GM19452 (cell line): Measurements from ENCODE around the gene LYRM4.

ENCODE experiments used
- ATAC-seq: cut with Tn5 transposase; IDR thresholded peaks from one replicate; pipeline ENCODE4 v1.9.1; 2021; ENCODE audit not compliant: unreplicated experiment

LYRM4 gene

DNA sequence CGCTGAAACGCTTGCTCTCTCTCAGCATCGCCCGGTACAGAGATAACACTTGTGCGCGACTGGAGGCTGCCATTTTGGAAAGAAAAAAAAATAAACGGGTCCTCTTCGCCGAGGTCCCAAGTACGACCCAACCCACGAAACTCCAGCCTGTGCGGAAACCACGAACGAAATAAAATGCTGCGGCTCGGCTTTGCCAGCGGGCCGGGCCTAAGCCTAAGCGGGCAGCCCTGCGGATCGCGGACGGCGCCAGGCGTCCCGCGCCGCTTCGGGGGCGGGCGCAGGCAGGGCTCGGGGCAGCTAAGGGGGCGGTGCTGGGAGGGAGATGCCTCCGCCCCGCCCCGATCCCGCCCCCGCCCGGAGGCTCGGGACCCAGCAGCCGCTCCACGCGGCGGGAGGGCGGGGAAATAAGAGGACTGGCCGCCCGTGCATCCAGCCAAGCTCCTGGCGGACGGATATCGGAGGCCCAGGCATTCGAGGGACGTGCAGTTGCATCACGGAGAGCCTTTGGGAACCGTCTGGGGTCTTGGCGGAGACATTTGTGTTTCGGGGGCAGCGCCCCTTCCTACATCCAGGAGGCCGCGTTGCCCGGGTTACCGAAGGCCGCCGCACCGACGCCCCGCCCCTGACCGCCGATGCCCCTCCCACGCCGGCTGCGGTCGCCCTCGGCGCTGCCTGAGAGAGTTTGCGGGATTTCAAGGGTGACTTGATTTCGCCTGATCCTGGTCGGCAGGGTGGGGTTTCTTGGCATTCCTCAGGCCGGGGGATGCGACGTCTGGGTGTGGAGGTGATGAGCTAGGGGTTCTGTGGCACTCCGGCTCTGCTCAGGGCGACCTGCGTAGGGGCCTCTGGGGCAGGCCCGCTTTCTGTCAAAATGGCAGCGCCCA, at the start of gene LYRM4, which contains the start of gene FARS2:
TSS of gene LYRM4 (minus strand) at position 290 of the 884 bp plus-strand sequence. CDS start at position 73, 217 bp downstream.
TSS of gene FARS2 (plus strand) at position 853 of the 884 bp plus-strand sequence.
- peak; percentile 76 for ATAC-seq

DNA sequence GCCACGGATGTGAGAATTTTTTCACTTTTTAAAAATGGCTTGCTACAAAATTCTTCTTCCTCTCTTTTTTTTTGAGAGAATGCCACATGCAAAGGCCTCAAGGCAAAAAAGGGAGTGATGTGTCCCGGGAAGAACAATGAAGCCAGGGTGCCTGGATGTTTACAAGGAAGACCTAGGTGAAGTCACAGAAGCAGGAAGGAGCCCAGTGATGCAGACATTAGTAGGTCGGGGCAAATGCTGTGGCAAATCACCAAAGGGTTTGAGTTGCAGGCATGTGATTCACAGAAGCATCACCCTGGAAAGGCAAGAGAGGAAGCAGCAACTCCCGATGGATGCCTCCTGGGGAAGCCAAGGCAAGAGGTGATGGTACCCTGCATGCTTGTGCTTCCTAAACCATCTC, 47.3 kb upstream of the LYRM4 start:
- ATAC-seq, result no peak

DNA sequence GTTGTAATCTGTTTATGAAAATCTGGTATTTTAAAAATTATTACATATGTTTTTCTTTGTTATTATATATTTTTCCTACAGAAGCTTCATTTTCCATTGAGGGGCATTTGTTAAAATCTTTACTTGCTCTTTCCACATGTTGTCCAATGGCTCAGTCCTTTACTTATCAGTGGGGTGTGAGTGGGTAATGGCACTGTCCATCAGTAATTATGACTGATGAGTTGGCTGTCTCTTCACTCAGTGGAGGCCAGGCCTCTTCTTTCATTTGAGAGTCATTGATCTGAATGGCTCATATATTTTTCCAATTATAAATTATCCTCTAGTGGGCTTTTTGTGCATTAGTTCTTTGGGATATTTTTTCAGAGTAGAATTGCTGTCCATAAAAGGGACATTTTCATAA, 46.3 kb upstream of the LYRM4 start:
- no peak for ATAC-seq

DNA sequence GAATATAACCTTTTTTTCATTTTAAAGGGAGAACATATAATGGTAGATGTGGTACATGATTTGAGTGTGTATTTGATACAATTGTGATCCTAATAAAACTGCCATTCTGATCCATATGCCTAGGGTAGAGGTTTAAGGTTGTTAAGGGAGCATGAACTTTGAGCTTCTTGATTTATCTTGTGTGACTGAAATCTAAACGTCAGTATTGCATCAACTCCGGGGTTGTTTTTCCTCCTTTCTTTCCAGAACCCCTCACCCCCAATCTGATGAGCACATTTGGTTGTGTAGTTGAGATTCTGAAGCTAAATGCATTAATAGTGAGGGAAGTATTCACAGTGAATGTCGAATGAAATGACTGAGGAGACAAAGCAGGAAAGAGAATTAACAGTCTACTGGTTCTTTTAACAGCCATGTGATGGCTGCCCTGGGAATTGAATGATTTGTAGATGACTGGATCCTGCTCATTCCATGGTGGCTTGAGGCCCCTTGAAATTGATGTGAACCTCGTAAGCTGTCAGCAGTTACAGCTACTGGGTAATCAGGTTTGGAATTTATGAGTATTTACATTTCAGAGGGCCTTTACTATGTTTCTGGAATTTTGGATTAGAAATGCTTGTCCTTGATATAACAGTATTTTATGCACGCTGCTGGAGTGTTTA, 45.3 kb upstream of the LYRM4 start:
- ATAC-seq, result no peak

DNA sequence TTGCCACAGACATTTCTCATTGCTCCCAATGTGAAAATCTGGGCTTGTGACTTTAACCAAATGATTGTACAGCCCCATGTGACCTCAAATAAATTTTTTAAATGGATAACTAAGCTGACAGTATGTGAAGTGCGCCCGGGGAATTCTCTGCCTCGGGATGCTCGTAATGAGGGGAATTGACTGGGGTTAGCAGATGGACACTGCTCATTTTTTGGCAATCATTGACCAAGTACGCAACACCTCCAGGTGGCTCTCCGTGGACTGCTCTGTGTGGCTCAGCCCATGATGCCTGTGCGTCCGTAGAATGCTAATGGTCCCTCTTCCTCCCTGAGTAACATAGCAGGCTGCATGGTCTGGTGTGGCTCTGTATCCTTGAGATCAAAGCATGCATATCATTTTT, 42.9 kb upstream of the LYRM4 start:
- ATAC-seq, result no peak

DNA sequence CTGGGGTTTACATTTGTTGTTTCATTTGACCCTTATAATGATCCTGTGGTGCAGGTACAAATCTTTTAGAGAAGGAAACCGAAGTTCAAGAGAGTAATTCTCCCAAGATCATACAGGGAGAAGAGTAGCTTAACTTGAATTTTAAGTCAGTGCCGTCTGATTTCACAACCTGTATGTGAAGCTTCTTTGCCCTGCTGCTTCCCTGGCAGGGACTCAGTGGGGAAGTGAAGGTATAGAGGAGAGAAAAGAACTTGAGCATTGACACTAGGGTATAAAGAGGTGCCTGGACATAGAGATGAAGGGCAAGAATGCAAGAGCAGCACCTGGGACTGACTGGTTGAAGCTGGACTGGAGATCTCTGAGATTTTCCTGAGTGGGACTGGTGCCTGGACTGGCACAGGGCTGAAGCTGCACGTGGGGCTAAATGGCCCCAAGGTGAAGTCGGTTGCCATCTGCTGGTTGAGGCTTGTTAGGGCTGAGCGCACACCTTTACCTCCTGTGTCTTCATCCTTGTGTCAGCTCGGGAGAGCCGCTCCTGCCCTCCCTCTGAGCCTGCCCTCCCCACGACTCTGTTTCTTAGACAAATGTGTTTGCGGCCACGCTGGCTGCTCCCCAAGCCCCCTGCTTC, 42.4 kb upstream of the LYRM4 start:
- ATAC-seq, result peak; percentile 65

DNA sequence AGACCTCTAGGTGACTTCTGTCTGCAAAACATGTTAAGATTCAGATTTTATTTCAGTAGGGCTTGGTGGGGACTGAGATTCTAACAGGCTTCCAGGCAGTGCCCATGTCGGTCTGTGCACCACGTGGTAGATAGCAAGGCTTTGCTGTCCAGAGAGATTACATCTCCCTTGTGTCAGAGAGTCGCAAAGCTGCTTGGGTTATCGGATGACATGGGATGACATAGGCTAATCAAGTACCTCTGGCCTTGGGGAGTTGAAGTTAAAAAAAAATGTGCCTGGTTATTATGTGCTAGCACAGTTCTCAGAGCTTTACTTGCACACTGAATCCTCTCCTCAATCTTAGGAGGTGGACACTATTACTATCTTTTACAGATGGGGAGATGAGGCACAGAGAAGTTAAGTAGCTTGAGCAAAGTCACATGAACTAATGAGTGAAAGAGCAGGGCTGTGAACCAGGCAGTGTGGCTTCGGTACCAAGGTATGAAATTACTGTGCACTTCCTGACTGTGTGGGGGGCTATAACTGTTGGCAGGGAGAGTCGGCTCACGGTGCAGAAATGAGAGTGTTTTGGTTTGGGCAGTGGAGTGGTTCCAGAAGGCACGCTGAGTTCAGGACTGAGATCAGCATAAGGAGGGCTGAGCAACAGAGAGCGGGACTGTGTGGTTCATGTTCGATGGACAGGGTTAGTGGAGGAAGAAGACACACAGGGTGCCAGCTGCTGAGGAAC, 41.6 kb upstream of the LYRM4 start:
- peak; percentile 90 for ATAC-seq

DNA sequence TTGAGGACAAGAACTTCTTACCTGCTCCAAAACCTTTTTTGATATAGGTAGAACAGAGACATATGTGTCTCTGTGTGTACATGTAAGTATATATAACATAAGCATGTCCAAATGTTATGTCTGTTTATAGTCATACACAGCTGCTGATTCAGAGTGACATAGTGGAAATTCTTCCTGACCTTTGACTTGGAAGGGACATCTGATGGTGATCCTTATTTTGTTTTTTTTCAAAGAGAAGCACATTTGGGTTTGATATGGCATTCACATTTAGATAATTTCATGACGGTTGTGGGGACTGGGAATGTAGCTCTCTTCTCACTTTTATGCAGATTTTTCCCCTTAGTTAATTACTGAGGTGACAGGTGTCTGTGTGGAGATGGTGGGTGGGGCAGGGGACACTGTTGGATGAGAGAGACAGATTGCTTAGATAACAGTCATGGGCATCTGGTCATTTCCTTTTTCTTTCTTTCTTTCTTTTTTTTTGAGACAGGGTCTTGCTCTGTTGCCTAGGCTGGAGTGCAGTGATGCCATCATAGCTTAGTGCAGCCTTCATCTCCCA, 39.5 kb upstream of the LYRM4 start:
- no peak for ATAC-seq

DNA sequence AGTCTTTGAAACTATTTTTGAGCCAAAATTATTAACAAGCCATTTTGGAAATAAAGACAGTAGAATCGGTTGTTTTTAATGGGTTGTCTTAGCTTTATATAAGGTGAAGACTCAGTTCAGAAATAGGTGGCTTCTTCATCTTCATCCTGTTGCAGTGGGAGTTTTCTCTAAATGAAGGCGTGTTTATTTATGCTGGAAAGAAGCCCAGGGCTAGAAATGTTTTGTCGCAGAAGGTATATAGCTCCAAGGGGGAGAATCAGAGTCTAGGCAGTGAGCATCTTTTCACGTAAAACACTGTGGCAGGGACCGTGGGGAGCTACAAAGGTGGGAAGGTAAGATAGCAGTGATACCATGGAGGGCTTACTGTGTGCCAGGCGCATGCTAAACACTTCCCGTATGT, 34.9 kb upstream of the LYRM4 start:
- no peak for ATAC-seq

DNA sequence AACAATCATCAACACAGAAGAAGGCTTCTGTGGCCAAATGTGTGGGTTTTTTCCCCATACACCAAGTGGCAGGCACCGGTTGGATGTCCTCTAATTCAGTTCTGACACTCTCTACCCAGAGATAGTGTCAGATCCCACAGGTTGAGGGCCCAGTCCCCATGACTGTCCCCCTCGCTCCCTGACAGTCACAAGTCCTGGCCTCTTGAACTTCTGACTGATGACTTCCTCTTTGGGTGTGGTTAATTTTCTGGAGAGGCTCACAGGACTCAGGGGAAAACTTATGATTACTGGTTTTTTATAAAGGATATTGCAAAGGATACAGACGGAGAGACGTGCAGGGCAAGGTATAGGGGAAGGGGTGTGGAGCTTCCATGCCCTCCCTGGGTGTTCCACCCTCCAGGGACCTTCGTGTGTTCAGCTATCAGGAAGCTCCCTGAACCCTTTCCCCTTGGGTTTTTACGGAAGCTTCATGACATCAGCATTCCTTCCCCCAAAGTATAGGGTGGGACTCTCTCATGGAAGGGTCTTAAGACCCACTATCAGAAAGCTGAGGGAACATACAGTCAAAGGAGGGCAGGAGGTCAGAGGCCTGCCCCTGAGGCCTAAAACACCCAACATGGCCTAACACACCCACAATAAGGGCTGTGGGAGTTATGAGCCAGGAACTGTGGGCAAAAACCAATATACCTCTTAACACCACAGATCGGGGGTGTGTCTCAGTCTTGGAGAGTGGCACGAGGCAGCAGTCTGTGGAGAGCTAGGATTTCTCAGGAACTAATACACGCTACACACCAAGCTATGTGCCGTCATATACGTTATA, 33.9 kb upstream of the LYRM4 start:
- no peak for ATAC-seq

DNA sequence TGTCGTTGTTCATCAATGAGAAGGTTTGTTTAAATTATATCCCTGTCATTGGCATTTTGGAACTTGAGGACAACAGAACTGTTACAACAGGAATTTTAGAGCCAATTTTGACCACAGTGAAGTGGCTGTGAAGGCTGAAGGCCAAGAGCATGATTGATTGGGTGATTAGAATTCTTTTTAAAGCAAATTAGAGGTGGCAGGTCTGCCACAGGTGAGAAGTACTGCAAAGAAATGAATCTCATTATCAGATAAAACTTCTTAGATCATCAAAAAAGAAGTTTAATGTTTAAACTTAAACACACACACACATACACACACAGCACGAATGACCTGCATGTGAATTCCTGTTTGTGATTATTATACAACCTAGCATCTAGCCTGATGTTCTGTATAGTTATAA, 32.9 kb upstream of the LYRM4 start:
- no peak for ATAC-seq

DNA sequence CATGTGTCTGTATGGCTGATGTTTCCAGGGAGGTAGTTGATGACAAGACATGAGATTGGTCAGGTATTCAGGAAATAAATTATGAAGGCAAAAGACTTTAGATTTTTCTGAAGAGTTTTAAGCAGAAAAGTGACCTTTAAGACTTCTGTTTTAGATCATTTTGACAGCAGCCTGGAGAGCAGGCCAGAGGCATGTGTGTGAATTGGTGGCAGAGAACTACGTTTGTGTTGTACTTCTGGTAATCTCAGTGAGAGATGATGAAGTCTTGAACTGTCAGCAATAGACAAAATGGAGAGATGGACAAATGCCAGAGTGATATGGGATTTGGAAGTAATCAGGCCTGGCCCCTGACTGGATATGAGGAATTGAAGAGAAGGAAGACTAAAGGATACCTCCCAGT, 31.4 kb upstream of the LYRM4 start:
- ATAC-seq, result no peak

DNA sequence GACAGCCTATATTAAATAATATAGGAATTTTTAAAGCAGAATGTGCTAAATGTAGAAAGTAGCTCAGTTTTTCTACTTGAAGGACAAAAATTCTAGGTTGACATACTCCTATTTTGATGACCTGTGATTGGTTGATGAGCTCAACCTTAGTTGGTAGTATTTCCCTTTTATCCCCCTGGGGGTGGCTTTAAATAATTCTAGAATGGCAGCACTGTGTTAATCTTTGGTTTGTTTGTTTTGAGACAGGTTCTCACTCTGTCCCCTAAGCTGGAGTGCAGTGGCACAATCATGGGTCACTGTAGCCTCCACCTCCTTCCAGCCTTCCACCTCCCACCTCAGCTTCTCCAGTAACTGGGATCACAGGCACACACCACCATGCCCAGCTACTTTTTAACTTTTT, 29.8 kb upstream of the LYRM4 start:
- no peak for ATAC-seq

DNA sequence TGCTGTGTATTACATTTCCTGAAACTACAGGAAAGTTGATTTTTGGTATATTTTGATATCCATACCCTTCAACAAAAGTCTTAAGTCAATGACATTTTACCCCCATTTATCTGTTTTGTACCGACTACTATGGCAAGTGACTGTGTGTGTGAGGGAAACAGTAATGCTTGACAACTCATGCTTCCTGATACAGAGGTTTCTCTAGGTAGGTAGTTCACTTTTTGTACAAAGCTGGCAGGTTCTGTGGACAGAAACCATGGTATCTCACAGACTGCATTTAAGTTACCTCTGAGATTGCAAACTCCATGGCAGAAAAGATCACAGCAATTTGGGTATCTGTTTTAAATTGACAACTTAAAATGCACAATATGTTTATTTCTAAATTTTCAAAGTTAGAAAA, 29.3 kb upstream of the LYRM4 start:
- ATAC-seq, result no peak

DNA sequence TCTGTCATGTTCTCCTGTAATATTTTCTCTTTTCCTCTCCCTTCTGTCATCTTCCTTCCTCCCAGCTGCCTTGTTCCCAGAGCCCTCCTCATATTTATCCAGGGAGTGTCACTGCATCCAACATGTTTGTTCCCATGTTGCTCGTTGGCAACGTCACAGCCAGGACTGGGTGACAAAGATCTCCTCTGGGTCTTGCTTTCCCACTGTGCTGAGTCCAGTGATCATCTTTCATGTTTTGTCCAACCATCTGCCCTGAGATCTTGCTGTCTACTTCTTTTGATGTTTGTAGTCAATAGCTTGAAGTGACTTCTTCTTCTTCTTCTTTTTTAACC, 27.2 kb upstream of the LYRM4 start:
- ATAC-seq, result no peak

DNA sequence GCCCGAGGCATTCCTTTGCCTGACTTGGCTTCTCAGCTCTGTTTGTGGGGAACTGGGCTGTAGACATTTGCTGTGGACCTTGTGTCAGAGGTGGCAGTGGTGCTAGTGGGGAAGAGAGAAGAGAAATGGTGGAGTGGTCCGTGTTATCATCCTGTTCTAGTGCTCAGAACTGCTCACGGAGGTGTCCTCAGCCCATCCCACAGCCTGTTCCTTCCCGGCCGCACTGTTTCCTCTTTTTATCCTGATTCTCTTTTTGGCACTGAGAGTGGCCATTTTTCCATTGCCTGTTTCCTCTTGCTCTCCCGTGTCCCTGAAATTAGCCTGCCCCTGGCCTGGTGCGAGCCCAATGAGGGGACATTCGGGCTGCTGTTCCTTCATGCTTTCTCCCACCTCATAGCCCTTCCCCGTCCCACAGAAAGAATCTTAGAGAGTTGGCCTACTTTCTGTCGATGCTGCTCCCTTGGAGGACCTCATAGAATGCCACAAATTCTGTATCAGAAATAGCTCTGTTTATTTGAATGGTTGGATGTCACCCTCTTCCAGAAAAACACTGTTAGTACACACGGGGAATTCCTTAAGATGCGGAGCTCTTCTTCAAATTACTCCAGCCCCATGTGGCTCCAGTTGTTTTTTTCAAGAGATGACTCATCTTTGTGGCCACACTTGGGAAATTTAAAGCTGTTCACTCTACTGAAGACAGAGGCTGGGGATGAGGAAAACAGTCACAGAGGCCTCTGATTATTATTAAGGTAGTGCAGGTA, 26.6 kb upstream of the LYRM4 start:
- ATAC-seq, result peak; percentile 6

DNA sequence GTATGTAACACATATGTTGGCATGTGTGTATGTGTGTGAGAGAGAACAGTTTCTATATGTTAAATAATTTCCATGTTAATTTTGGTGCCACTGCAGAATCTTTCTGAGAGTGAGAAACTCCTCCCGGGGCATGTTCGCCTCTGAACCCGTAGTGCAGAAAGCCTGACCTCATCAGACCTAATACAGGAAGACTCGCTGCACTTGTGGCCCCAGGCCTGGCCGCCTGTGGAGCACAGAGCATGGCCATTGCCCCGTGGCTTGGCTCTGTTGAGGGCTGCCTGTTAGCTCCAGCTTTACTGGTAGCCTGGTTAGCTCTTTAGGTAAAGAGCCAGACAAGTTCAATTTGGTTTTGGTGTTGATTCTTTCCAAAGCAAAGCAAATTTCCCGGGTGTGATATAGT, 26.0 kb upstream of the LYRM4 start:
- ATAC-seq, result peak; percentile 82

DNA sequence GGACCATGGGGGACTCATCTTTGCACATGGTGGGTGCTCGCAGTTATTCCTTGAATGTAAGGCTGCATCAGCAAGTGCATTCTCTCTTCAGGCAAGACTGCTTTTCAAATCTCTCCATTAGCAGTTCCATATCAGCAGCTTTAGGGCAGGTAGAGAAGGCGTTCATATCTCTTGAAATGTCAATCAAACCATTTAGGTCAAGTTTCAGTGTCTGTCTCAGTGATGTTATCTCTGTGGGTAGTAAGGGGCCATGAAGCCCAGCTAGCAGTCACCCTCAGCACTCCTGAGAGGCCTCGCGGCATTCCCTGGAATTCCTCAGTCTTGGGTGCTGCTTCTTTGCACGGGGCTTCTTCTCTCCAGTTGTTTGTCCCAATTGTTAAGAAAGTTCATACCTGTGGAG, 24.8 kb upstream of the LYRM4 start:
- ATAC-seq, result no peak

DNA sequence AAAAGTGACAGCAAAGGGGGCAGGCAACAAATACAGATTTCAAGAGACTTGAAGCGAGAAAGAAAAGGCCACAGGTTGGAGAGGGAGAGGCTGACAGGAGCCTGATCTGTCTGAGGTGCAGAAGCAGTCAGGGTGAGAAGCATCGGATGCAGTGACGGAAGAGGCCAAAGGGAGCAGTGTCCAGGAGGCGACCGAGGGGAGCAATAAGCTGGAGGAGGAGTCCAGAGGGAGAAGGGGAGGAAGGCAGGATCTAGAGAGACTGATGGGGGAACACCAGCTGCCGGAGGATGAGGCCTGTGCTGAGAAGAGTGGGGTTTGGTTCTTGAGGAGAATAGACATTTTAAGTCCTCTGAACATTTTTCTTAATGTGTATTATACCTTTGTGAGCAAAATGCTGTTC, 24.3 kb upstream of the LYRM4 start:
- ATAC-seq, result no peak
